ENCODE data around the gene KCNMB4.
"Not testable (repeated sequence)": the region's sequence is repeated elsewhere in the genome, so short reads cannot be mapped to it uniquely, and the experiment has no call there.

KCNMB4 gene

DNA sequence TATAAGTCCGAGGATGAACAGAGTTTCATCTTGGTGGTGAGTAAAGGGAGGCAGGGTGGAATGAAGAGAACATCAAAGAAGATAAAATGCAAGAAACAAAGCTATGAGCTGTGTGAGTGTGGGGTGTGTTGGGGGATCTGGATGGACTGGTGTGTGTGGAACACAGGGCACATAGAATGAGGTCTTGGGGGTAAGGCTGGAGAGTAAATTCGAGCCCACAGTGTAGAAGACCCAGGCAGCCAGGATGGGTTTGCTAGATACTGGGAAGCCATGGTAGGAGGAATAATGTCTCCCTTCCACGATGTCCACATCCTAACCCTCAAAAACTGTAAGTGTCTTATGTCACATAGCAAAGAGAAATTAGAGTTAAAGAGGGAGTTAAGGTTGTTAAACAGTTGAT, 6.8 kb downstream of the KCNMB4 start:
- TF ChIP-seq, protein P1, sequence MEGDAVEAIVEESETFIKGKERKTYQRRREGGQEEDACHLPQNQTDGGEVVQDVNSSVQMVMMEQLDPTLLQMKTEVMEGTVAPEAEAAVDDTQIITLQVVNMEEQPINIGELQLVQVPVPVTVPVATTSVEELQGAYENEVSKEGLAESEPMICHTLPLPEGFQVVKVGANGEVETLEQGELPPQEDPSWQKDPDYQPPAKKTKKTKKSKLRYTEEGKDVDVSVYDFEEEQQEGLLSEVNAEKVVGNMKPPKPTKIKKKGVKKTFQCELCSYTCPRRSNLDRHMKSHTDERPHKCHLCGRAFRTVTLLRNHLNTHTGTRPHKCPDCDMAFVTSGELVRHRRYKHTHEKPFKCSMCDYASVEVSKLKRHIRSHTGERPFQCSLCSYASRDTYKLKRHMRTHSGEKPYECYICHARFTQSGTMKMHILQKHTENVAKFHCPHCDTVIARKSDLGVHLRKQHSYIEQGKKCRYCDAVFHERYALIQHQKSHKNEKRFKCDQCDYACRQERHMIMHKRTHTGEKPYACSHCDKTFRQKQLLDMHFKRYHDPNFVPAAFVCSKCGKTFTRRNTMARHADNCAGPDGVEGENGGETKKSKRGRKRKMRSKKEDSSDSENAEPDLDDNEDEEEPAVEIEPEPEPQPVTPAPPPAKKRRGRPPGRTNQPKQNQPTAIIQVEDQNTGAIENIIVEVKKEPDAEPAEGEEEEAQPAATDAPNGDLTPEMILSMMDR (conservative IDR thresholded peaks at IDR 0.05): no peak
- TF ChIP-seq ZFX (IDR thresholded peaks at IDR 0.05): no peak

GRCh38 chr12:70379846-70380245, 13.8 kb downstream of the KCNMB4 start:
- no peak overlapping the region for H3K27ac ChIP-seq
- TF ChIP-seq ZFX (IDR thresholded peaks at IDR 0.05): no peak
- TF ChIP-seq, protein P1 (conservative IDR thresholded peaks at IDR 0.05): no peak

More for the DNA sequence above, 6.8 kb downstream of the KCNMB4 start:
- H3K27ac ChIP-seq: no peak overlapping the region

GRCh38 chr12:70383484-70383883, 17.4 kb downstream of the KCNMB4 start:
- TF ChIP-seq ZFX (IDR thresholded peaks at IDR 0.05): no peak
- TF ChIP-seq, protein P1 (conservative IDR thresholded peaks at IDR 0.05): no peak
- H3K27ac ChIP-seq: no peak overlapping the region

DNA sequence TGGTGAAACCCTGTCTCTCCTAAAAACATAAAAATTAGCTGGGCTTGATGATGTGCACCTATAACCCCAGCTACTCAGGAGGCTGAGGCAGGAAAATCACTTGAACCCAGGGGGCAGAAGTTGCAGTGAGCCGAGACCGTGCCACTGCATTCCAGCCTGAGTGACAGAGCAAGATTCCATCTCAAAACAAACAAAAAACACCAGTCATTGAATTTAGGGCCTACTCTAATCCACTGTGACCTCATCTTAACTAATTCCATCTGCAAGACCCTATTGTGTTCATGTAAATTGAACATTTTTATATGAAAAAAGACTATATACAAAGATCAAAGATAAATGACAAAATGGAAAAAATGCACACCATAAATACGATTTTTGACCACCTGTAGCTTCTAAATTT, 17.8 kb downstream of the KCNMB4 start:
- no peak overlapping the region for H3K27ac ChIP-seq
- TF ChIP-seq, protein P1 (conservative IDR thresholded peaks at IDR 0.05): no peak

- H3K27ac ChIP-seq: no peak overlapping the region
- no peak for TF ChIP-seq ZFX (IDR thresholded peaks at IDR 0.05)
- TF ChIP-seq, protein P1 (conservative IDR thresholded peaks at IDR 0.05): no peak
Observed at GRCh38 chr12:70386771-70387170, 20.7 kb downstream of the KCNMB4 start.

DNA sequence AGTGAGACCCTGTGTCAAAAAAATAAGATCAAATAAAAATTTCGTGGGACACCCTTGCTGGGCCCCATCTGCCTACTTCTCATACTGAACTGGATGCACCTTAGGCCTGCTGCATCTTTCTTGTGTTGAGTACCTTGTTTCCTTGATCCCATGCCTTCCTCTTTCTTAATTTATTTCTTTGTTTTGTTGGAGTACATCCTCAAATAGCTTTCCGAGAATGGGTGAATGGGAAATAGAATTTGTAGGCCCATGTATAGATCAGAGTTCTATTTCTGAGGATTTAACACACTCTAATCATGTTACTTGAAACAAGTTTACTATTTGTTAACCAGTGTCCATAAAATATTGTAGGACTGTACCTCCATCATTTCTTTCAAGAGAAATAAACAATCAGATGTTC, 23.6 kb downstream of the KCNMB4 start:
- no peak overlapping the region for H3K27ac ChIP-seq
- TF ChIP-seq, protein P1 (conservative IDR thresholded peaks at IDR 0.05): no peak
- no peak for TF ChIP-seq ZFX (IDR thresholded peaks at IDR 0.05)

GRCh38 chr12:70392631-70393030, 26.5 kb downstream of the KCNMB4 start:
- not testable (repeated sequence) for H3K27ac ChIP-seq

DNA sequence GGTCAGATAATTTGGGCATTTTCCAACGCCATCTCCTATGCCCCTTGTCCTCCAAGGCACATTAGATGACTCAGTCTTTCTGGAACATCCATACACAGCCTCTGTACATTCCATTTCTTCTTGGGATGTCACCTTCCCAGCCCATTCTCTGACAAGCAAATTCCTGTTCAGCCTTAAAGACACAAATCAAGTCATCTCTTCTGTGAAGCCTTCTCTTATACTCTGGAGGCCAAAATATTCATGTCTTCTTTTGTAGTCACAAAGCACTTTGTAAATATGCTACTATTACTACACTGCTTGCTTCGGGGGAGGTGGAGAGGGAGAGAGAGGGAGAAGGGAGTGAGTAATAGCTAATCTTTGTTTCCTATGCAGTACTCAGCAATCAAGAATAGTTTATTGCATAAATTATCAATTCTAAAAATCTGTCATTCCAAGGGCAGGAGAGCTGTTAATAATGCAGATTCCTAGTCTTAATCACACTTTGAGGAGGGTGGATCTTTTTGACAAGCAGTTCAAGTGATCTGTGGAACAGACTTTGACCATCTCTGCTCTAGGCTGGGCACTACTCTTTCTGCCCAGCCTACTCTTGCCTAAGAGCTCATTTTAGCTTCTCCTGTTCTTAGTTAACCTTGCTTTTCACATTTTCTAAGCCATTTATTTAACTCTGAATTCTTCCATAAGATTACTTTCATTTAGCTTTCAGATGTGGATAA, 27.9 kb downstream of the KCNMB4 start:
- TF ChIP-seq, protein P1 (conservative IDR thresholded peaks at IDR 0.05): no peak
- no peak for TF ChIP-seq ZFX (IDR thresholded peaks at IDR 0.05)
- H3K27ac ChIP-seq: no peak overlapping the region
